ENCODE data around the gene LIMCH1.

LIMCH1 gene

DNA sequence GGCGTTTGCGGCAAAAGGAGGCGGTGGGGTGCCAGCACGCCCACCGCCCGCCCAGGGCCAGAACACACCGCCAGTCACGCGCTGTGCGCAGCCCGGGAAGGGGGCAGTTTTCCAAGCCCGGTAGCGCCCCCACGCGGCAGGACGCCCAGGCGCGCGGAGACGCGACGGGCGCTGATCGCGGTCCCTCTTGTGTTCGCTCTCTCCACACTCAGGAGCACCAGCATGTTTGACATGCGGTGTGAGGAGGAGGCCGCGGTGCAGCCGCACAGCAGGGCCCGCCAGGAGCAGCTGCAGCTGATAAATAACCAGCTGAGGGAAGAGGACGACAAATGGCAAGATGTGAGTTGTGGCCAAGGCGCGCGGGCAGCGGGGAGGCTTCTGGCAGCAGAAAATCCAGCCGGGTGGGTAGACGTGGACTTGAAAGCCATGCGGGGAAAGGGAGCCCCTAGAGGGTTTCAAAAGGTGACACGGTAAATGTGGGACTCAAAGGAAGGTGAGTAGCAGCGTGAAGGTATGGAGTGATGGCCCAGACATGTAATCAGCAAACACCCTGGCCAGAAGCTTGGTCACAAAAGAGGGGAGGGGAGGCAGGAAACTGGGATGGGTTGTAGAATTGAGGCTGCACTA lies 106.4 kb downstream of the LIMCH1 start:
- TF ChIP-seq GATA3 (IDR thresholded peaks at IDR 0.05; ENCODE audit: low read depth, low read length) (no peak), GATA2 (IDR thresholded peaks at IDR 0.05; ENCODE audit: low read depth, low read length) (no peak)

DNA sequence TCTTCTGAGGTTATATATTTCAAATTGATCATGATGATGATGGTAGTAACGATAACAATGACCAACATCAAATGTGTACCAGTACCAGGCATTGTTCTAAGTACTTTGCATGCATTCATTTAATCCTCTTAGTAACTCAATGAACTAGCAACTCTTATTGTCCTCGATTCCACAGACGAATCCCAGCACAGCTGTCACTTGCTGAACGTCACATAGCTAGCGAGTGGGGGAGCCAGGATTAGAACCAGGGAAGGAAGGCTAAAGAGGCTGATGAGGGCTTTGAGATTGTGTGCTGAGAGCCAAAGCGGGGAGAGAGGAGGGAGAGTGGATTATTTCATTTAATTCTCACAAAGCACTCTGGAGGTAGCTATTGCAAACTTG lies 106.9 kb downstream of the LIMCH1 start:
- TF ChIP-seq GATA3 (IDR thresholded peaks at IDR 0.05; ENCODE audit: low read depth, low read length) (no peak), GATA2 (IDR thresholded peaks at IDR 0.05; ENCODE audit: low read depth, low read length) (no peak)

DNA sequence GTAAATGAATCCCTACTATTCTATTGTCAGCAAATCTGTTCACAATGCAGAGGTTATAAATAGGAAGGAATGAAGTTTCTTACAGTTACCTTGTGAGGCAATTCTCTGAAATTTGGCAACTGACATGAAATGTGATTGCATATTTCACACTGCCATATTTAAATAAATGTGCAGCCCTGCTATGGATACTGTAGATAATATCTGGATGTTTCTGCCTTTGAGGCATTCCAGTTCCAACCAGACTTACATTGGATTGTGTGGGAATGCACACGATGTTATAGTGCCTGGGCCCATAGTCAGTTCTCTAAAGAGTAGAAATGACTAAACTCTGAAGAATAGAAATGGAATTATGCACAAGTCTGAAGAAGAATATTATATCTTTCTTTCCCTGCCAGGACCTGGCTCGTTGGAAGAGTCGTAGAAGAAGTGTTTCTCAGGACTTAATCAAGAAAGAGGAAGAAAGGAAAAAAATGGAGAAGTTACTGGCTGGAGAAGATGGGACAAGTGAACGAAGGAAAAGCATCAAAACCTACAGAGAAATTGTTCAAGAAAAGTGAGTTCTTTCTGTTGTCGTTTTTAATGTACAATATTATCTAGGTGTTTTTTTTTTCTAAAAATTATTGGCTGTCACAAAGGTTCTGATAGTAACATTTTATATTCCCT lies 107.9 kb downstream of the LIMCH1 start:
- TF ChIP-seq GATA3 (IDR thresholded peaks at IDR 0.05; ENCODE audit: low read depth, low read length), result no peak
- TF ChIP-seq GATA2 (IDR thresholded peaks at IDR 0.05; ENCODE audit: low read depth, low read length), result no peak

DNA sequence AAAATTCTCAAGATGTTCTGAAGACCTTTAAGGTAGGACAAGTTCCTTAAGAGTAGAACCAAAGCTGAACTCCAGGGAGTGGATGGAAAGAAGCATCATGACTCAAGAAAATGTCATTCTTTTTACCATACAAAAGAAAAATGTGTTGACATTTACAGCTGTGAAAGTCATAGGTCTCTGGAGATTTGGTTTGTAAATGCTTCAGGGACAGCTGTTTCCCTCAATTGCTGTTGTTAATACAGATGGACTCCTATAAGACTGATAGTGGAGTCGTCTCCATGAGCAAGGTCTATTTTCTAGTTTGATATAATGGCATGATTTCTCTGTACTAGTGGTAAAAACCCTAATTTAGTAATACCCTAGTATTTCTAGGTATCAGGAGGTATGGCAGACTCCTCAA lies 108.9 kb downstream of the LIMCH1 start:
- no peak for TF ChIP-seq GATA3 (IDR thresholded peaks at IDR 0.05; ENCODE audit: low read depth, low read length)
- no peak for TF ChIP-seq GATA2 (IDR thresholded peaks at IDR 0.05; ENCODE audit: low read depth, low read length)

DNA sequence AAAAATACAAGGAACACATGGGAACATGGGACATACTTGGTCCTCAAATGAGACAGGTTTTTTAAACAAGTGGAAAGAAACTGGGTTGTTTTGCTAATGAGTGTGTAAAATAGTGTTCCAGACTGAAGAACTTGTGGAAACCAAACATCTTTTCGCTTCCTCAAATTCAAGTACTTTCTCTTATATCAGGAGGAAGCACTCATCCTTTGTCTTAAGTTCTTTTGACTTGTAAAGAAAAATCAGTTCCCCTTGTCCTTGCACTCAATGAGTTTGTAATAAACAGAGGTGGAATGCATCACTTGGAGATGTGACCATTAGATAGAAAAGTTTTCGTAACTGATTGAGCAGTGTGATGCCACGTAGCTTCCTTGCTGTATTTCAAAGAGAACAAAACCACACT lies 109.4 kb downstream of the LIMCH1 start:
- no peak for TF ChIP-seq GATA3 (IDR thresholded peaks at IDR 0.05; ENCODE audit: low read depth, low read length)
- TF ChIP-seq GATA2 (IDR thresholded peaks at IDR 0.05; ENCODE audit: low read depth, low read length), result no peak

DNA sequence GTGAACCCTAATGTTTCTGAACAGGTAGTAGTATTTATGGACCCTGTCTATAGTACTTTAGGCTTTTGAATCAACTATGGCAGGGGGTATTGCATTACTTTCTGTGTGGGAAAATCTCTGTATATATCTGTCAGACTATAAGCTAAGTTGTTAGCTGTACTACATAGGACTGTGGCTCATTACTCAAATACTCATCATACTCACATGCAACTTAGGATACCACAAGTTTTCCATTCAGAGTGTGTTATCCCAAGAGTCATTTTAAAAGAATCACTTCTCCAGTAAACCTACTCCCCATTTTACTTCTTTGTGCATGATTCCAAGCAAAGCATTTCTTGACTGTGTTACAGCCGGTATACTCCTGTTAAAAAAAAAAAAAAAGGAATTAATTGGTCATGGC lies 115.0 kb downstream of the LIMCH1 start:
- TF ChIP-seq GATA2 (IDR thresholded peaks at IDR 0.05; ENCODE audit: low read depth, low read length) (no peak), GATA3 (IDR thresholded peaks at IDR 0.05; ENCODE audit: low read depth, low read length) (no peak)

DNA sequence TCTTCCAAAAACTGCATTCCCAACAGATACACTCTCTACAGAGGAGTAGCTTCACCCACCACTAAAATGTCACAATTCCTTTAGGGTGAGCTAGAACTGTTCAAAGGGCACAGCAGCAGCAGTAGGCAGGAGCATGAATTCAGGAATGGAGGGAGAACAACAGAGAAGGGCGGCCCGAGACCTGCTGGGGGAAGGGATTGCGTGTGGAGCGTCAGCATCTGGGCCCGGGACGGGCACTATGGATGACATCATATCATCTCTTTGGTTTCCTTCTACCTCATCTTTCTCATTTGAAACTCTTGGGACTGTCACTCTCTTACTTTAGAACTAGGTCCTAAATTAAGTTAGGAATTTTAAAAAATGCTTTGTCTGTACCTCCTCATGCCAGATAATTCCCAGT lies 115.6 kb downstream of the LIMCH1 start:
- TF ChIP-seq GATA3 (IDR thresholded peaks at IDR 0.05; ENCODE audit: low read depth, low read length) (no peak), GATA2 (IDR thresholded peaks at IDR 0.05; ENCODE audit: low read depth, low read length) (no peak)

DNA sequence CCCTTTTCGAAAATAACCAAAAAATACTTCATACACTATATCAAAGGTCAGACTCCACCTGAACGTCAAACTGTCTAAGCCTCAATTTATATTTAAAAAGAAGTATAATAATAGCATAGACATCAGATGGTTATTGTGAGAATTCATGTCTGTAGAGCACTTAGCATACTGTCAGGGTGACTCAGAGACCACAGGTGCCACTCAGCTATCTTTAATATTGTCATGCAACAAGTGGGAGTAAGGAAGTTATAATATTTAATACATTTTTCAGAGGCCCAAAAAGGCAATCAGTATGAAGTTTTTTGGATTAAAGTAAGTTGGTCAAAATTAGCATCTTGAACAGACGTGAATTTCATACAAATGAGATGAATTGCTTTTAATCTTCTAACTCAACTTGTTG lies 117.2 kb downstream of the LIMCH1 start:
- TF ChIP-seq GATA3 (IDR thresholded peaks at IDR 0.05; ENCODE audit: low read depth, low read length) (no peak), GATA2 (IDR thresholded peaks at IDR 0.05; ENCODE audit: low read depth, low read length) (no peak)

DNA sequence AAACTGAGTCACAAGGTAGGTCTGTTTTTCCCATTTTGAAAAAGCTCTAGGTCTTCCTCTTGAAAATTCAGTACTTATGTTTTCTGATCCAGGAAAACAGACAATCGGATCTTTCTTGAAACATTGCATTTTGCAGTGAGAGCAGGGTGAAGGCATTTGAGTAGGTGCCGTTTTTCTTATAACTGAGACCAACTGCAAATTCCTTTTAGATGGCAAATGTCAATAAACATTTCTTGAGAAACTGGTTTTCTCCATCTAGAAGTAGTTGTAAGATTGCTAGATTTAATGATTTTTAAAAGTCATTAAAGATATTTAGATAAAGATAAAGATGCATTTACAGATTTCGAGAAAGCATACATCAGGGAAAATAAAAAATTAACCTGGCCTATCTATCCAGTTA lies 118.1 kb downstream of the LIMCH1 start:
- TF ChIP-seq GATA3 (IDR thresholded peaks at IDR 0.05; ENCODE audit: low read depth, low read length) (no peak), GATA2 (IDR thresholded peaks at IDR 0.05; ENCODE audit: low read depth, low read length) (no peak)

DNA sequence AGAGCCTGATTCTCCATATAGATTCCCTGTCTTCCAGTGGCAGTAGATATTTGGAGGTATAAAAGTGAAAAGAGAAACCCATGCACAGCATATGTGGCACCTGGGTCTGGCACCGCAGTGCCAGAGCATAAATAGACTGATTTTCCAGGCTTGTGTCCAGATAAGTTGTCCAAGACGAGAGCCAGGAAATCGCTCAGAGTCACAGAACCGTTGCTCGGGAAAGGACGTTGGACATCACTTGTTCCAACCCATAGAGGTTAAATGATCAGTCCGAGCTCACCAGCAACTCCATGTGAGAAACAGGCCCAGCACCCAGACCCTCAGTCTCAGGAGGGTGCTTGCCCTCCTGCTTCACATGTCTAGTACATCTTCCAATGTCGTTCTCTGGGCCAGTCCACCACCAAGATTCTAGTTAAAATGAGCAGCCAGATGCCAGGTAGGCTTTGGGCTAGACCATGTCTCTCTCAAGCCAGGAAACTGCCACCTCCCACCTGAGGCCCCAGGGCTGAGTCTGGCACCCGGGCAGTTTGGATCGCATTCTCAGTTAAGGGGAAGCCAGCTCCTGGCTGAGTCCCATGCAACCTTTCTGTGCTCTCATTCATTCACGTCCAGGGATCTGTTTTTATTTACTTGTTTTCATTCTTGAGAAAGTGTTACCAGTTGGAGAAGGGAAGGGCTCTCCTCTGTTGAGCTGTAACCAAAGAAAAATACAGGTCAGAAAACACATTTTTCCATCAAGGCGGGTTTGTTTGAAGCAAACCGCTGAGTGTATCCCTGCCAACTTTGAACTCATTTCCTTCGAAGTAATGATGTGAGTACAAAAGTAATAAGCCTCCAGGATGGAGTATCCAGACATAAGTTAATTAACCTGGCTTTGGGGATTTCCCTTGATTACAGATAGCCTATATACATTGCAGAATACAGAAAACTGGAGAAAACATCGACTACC lies 118.9 kb downstream of the LIMCH1 start:
- TF ChIP-seq GATA3 (IDR thresholded peaks at IDR 0.05; ENCODE audit: low read depth, low read length) (no peak), GATA2 (IDR thresholded peaks at IDR 0.05; ENCODE audit: low read depth, low read length) (no peak)

DNA sequence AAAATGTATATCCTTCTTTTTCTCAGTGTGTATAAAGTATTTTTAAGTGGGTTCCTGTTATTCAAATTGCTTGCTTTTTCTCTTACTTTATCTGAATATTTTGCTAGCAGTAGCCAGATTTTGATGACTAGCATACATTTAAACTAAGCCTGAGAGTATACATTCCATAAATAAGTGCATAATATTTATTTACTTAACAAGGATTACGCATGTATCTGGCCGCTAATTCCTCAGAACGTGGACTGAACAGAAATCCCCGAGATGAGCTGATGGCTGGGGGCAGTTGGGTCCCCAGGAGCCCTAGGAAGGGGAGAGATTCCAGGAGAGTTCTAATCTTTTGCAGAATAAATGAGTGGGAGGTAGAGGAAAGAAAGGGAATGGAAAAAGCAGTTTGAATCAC lies 119.6 kb downstream of the LIMCH1 start:
- TF ChIP-seq GATA3 (IDR thresholded peaks at IDR 0.05; ENCODE audit: low read depth, low read length), result no peak
- TF ChIP-seq GATA2 (IDR thresholded peaks at IDR 0.05; ENCODE audit: low read depth, low read length), result no peak

DNA sequence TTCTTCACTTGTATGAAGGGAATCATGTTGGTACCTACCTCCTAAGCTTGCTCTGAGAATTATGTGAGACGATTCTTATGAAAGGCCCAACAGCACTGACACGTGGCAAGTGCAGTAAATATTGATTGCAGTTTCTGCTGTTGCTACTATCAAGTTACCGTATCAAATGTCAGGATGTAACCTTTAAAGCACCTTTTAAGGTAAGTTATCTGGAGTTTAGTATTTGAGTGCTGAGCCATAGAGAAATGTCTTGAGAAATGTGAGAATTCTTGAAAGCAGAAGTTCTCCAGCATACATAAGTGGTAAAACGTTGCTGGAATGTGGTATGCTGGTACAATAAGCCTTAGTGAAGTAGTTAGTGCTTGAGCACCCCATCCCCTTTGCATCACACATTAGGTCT lies 120.2 kb downstream of the LIMCH1 start:
- no peak for TF ChIP-seq GATA3 (IDR thresholded peaks at IDR 0.05; ENCODE audit: low read depth, low read length)
- TF ChIP-seq GATA2 (IDR thresholded peaks at IDR 0.05; ENCODE audit: low read depth, low read length), result no peak

DNA sequence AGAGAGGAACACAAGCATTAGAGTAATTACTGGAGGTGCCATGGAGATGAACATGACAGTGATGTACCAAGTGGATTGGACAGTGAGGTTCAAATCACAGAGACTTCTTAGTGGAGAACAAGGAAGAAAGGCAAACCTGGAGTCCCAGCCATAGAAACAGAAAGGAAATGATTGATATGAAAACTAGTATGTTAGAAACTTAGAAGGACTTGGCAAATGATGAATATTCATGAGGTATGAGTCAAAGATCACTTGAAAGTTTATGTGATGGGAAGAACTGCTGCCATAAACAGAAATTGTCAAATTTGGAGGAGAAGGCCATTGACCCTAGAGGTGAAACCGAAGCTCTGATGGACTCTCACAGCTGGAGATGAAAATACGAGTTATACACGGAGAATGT lies 122.4 kb downstream of the LIMCH1 start:
- TF ChIP-seq GATA3 (IDR thresholded peaks at IDR 0.05; ENCODE audit: low read depth, low read length), result no peak
- no peak for TF ChIP-seq GATA2 (IDR thresholded peaks at IDR 0.05; ENCODE audit: low read depth, low read length)

DNA sequence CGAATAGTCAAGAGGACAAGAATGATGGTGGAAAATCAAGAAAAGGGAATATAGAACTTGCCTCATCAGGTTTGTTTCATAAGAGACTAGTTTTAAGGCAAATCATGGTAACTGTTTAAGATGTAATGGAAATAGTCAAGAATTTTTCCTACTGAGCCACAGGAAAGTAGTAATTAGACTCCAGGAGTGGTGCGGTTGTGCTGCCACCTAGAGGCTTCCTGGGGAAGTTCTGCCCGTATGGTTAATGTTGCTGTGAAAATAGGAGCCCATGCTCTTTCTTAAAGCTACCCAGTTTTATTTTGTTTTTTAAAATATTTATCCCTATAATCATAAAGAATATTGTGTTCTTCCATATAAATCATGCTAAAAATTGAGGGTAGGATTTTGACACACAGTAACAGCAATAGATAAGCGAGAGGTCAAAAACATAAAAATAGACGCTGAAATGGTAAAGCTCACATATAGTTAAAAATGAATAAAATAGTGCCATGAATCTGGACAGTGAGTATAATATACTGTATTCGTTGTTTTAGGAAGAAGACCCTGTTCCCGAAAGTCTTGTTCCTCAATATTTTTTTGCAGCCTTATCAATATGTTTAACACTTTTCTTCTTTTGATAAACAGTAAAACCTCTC lies 123.6 kb downstream of the LIMCH1 start:
- no peak for TF ChIP-seq GATA3 (IDR thresholded peaks at IDR 0.05; ENCODE audit: low read depth, low read length)
- TF ChIP-seq GATA2 (IDR thresholded peaks at IDR 0.05; ENCODE audit: low read depth, low read length), result no peak

Data from SH-SY5Y (cell line).